ENCODE data around the gene HSPE1. TPM values are rescaled to one million over a fixed set of nuclear protein-coding genes. Genes with fewer than 3 reads are reported as not detected.
"Not testable (repeated sequence)": the region's sequence is repeated elsewhere in the genome, so short reads cannot be mapped to it uniquely, and the experiment has no call there.

The HSPE1 gene
- 100 to 1,000 TPM; 282 to 283 TPM for total RNA-seq

- intact Hi-C loops (cut with micrococcal nuclease), result loop anchor here (1.0 to 5.0 kb wide), 9 partner anchors 15 to 1333 kb away; partner anchors contain the start of genes COQ10B, GTF3C3, MARS2 and PGAP1
- H3K4me1 Mint-ChIP-seq (ENCODE audit: low read depth), result peaks cover 56% of the 10 kb centered on the region
Measured at GRCh38 chr2:197499594-197500502, at the start of gene HSPE1, which contains the start of gene HSPD1. Gene HSPE1, plus strand, starts transcription at chr2:197500379. Its CDS starts 58 bp downstream, at chr2:197500437. Gene HSPD1, minus strand, starts transcription at chr2:197499840. Its CDS starts 992 bp downstream, at chr2:197498848.

GRCh38 chr2:197450465-197450864 lies 49.7 kb upstream of the HSPE1 start:
- H3K4me3 Mint-ChIP-seq, result no peak overlapping the region
- DNase-seq, result no peak
- peaks cover 3% of the 10 kb centered on the region for H3K36me3 Mint-ChIP-seq
- intact Hi-C loops (cut with micrococcal nuclease), result loop anchor here (5.0 to 10.0 kb wide), 4 partner anchors 463 to 1276 kb away; partner anchors contain the start of genes CCDC150, PGAP1 and STK17B
- POLR2A ChIA-PET, result interaction anchor here (4.4 kb wide), 1 partner anchor 14 kb away, joined by 68 read pairs; the partner anchor contains the start of gene SF3B1
- H3K27ac Mint-ChIP-seq, result no peak overlapping the region
- no peaks in the 10 kb centered on the region for H3K27me3 Mint-ChIP-seq
- CTCF ChIA-PET, result no interaction called here
- no peaks in the 10 kb centered on the region for H3K9me3 Mint-ChIP-seq
- peaks cover 20% of the 10 kb centered on the region for H3K4me1 Mint-ChIP-seq (ENCODE audit: low read depth)

More at GRCh38 chr2:197499594-197500502, at the start of gene HSPE1, which contains the start of gene HSPD1:
- H3K36me3 Mint-ChIP-seq, result peaks cover 80% of the 10 kb centered on the region
- H3K27me3 Mint-ChIP-seq, result no peaks in the 10 kb centered on the region
- peak within 1 kb of the TSS; percentile 97 for H3K27ac Mint-ChIP-seq
- peak within 1 kb of the TSS; percentile 97 for H3K4me3 Mint-ChIP-seq
- CTCF ChIA-PET, result interaction anchor here (0.7 to 1.7 kb wide), 3 partner anchors 13 to 64 kb away, joined by 3 to 6 read pairs (median 5); partner anchors contain the start of gene SF3B1
- POLR2A ChIA-PET, result interaction anchor here (0.6 to 7.6 kb wide), 13 partner anchors 8 to 881 kb away, joined by 3 to 76 read pairs (median 5); partner anchors contain the start of genes COQ10B, MARS2, MOB4 and SF3B1
- H3K9me3 Mint-ChIP-seq, result no peaks in the 10 kb centered on the region
- peak; percentile 99 for DNase-seq

GRCh38 chr2:197450935-197451358 lies 49.2 kb upstream of the HSPE1 start:
- CTCF ChIA-PET, result not testable (repeated sequence)

GRCh38 chr2:197452754-197453122 lies 47.4 kb upstream of the HSPE1 start:
- H3K36me3 Mint-ChIP-seq, result peaks cover 3% of the 10 kb centered on the region
- H3K27ac Mint-ChIP-seq, result peak overlapping the region; percentile 100
- ChIA-PET POLR2A (interaction anchor here (0.5 to 4.4 kb wide), 7 partner anchors 17 to 253 kb away, joined by 5 to 68 read pairs (median 6); partner anchors contain the start of genes HSPD1, HSPE1, MARS2 and MOB4), CTCF (interaction anchor here (1.0 to 1.4 kb wide), 3 partner anchors 17 to 49 kb away, joined by 4 to 19 read pairs (median 5); partner anchors contain the start of gene SF3B1)
- H3K9me3 Mint-ChIP-seq, result no peaks in the 10 kb centered on the region
- peak overlapping the region; percentile 99 for H3K4me3 Mint-ChIP-seq
- H3K27me3 Mint-ChIP-seq, result no peaks in the 10 kb centered on the region
- no peak for DNase-seq
- intact Hi-C loops (cut with micrococcal nuclease), result loop anchor here (1.0 to 10.0 kb wide), 8 partner anchors 17 to 1278 kb away; partner anchors contain the start of genes CCDC150, HSPE1, MARS2 and MOB4
- H3K4me1 Mint-ChIP-seq (ENCODE audit: low read depth), result peaks cover 33% of the 10 kb centered on the region

More at GRCh38 chr2:197450935-197451358, 49.2 kb upstream of the HSPE1 start:
- intact Hi-C loops (cut with micrococcal nuclease), result loop anchor here (5.0 to 10.0 kb wide), 4 partner anchors 464 to 1276 kb away; partner anchors contain the start of genes CCDC150, PGAP1 and STK17B
- not testable (repeated sequence) for H3K9me3 Mint-ChIP-seq, H3K4me3 Mint-ChIP-seq, H3K27me3 Mint-ChIP-seq, H3K36me3 Mint-ChIP-seq, DNase-seq, H3K27ac Mint-ChIP-seq
- peaks cover 25% of the 10 kb centered on the region for H3K4me1 Mint-ChIP-seq (ENCODE audit: low read depth)
- POLR2A ChIA-PET, result interaction anchor here (4.4 kb wide), 1 partner anchor 15 kb away, joined by 68 read pairs; the partner anchor contains the start of gene SF3B1

DNA sequence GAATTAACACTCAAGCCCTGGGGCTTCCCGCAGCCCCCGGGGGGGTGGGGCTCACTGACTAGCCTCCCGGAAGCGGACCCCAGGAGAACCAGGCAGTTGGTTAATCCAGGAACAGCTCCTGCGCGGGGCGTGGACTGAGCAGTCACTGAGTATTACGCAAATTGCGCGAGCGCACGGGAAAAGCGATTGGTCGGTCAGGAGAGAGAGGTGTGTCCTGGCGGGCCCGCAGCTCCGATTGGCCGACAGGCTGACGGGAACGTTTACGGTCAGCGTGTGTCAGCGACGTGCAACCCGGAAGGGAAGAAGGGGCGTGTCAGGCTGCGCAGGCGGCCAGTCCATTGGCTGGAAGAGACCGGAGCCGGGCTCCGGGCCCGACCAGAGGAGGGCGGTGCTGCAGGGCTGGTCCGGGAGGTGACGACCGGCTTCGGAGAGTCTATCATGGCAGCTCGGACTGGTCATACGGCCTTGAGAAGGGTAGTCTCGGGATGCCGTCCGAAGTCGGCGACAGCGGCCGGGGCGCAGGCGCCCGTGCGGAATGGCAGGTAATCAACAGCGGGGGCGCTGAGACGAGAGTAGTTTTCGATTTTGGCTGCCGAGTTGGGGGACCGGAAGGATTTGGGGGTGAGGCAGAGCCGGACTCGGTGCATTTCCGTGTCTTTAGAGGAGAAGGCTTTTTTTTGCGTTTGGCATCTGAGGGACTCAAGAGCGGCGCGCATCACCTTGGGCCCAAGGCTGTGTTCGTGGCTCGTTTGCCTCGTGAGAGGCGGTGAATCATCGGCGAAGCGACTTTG lies 46.9 kb upstream of the HSPE1 start, which contains the start of gene COQ10B:
TSS of gene COQ10B (plus strand) at position 430 of the 791 bp plus-strand sequence. CDS start at position 439, 9 bp downstream.
- H3K4me1 Mint-ChIP-seq (ENCODE audit: low read depth), result peaks cover 38% of the 10 kb centered on the region
- H3K9me3 Mint-ChIP-seq, result no peaks in the 10 kb centered on the region
- H3K36me3 Mint-ChIP-seq, result peaks cover 3% of the 10 kb centered on the region
- H3K4me3 Mint-ChIP-seq, result peak within 1 kb of the TSS; percentile 99
- H3K27me3 Mint-ChIP-seq, result no peaks in the 10 kb centered on the region
- POLR2A ChIA-PET, result interaction anchor here (0.5 to 4.4 kb wide), 8 partner anchors 17 to 252 kb away, joined by 4 to 68 read pairs (median 6); partner anchors contain the start of genes HSPD1, HSPE1, MARS2 and MOB4
- CTCF ChIA-PET, result interaction anchor here (1.0 to 1.4 kb wide), 3 partner anchors 18 to 48 kb away, joined by 4 to 19 read pairs (median 5); partner anchors contain the start of gene SF3B1
- H3K27ac Mint-ChIP-seq, result peak within 1 kb of the TSS; percentile 100
- intact Hi-C loops (cut with micrococcal nuclease), result loop anchor here (1.0 to 10.0 kb wide), 8 partner anchors 18 to 1279 kb away; partner anchors contain the start of genes CCDC150, HSPE1, MARS2 and MOB4
- peak; percentile 100 for DNase-seq

DNA sequence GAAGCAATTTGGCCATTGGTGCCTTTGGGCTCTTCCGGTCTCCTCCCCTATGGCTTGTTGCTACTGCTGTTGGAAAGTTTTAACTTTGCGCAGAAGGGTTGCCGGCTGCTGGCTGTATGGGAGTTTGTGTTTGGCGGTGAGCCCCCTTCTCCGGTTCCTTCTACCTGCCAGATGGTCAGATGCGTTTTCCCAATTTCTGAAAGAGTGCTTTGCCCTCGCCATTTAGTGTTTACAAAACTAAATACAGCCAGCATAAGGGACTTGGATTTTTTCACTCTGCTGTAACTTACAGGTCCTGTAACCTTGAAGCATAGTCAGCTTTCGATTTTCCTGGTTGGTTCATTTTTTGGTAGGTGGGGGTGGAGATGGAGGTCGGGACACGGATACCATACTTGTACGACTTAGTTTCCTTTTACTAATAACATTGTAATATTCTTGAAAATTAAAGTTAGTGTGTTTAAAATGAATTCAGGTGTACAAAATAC lies 46.2 kb upstream of the HSPE1 start:
- POLR2A ChIA-PET, result interaction anchor here (1.3 to 4.4 kb wide), 5 partner anchors 18 to 62 kb away, joined by 4 to 68 read pairs (median 5); partner anchors contain the start of genes HSPD1, HSPE1, MOB4 and SF3B1
- Mint-ChIP-seq H3K36me3 (peaks cover 3% of the 10 kb centered on the region), H3K9me3 (no peaks in the 10 kb centered on the region), H3K27ac (peak overlapping the region; percentile 100), H3K4me1 (ENCODE audit: low read depth) (peaks cover 42% of the 10 kb centered on the region), H3K27me3 (no peaks in the 10 kb centered on the region), H3K4me3 (peak overlapping the region; percentile 99)
- DNase-seq, result no peak
- CTCF ChIA-PET, result interaction anchor here (1.2 kb wide), 1 partner anchor 48 kb away, joined by 5 read pairs; no protein-coding TSS in a partner anchor
- intact Hi-C loops (cut with micrococcal nuclease), result loop anchor here (1.0 to 10.0 kb wide), 8 partner anchors 19 to 1279 kb away; partner anchors contain the start of genes CCDC150, HSPE1, MARS2 and MOB4

GRCh38 chr2:197454923-197455322 lies 45.3 kb upstream of the HSPE1 start:
- intact Hi-C loops (cut with micrococcal nuclease), result loop anchor here (5.0 to 10.0 kb wide), 4 partner anchors 468 to 1280 kb away; partner anchors contain the start of genes CCDC150, PGAP1 and STK17B
- POLR2A ChIA-PET, result no interaction called here
- no peak for DNase-seq
- Mint-ChIP-seq H3K36me3 (peaks cover 5% of the 10 kb centered on the region), H3K27ac (peak overlapping the region; percentile 100), H3K4me1 (ENCODE audit: low read depth) (peaks cover 46% of the 10 kb centered on the region), H3K9me3 (no peaks in the 10 kb centered on the region), H3K4me3 (peak overlapping the region; percentile 99), H3K27me3 (no peaks in the 10 kb centered on the region)
- CTCF ChIA-PET, result no interaction called here

DNA sequence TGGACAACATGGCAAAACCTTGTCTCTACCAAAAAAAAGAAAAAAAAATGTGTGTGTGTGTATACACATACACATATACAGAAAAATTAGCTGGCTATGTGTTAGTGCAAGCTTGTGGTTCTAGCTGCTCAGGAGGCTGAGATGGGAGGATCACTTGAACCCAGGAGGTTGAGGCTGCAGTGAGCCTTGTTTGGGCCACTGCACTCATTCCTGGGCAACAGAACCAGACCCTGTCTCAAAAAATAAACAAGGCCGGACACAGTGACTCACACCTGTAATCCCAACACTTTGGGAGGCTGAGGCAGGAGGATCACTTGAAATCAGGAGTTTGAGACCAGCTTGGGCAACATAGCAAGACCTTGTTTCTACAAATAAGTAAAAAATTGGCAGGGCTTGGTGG lies 44.8 kb upstream of the HSPE1 start:
- CTCF ChIA-PET, result no interaction called here
- H3K27me3 Mint-ChIP-seq, result no peaks in the 10 kb centered on the region
- H3K36me3 Mint-ChIP-seq, result peaks cover 7% of the 10 kb centered on the region
- H3K9me3 Mint-ChIP-seq, result no peaks in the 10 kb centered on the region
- no peak overlapping the region for H3K27ac Mint-ChIP-seq
- POLR2A ChIA-PET, result no interaction called here
- no peak for DNase-seq
- peaks cover 46% of the 10 kb centered on the region for H3K4me1 Mint-ChIP-seq (ENCODE audit: low read depth)
- H3K4me3 Mint-ChIP-seq, result no peak overlapping the region
- intact Hi-C loops (cut with micrococcal nuclease), result loop anchor here (10.0 kb wide), 1 partner anchor 1281 kb away; the partner anchor contains the start of gene STK17B

DNA sequence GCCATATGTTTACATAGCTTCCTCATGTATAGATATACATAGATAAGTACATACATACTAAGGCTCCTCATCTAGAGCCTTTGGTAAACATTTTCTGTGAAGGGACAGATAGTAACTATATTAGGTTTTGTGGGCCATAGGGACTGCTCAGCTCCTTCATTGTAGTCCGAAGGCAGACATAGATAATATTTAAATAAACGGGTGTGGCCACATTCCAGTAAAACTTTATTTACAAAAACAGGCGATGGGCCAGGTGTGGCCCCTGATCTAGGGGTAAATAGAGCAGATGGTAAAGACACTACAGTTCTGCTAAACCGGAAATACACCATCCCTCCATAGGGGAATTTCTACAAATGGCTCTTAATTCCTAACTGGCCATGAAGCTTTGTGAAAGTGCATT lies 39.5 kb upstream of the HSPE1 start:
- Mint-ChIP-seq H3K27me3 (no peaks in the 10 kb centered on the region), H3K27ac (peak overlapping the region; percentile 18), H3K4me3 (no peak overlapping the region), H3K36me3 (peaks cover 18% of the 10 kb centered on the region), H3K4me1 (ENCODE audit: low read depth) (peaks cover 25% of the 10 kb centered on the region), H3K9me3 (no peaks in the 10 kb centered on the region)
- no peak for DNase-seq
- intact Hi-C loops (cut with micrococcal nuclease), result no loop called here
- CTCF ChIA-PET, result no interaction called here
- POLR2A ChIA-PET, result no interaction called here

GRCh38 chr2:197461057-197461456 lies 39.1 kb upstream of the HSPE1 start:
- no peaks in the 10 kb centered on the region for H3K27me3 Mint-ChIP-seq
- peaks cover 20% of the 10 kb centered on the region for H3K36me3 Mint-ChIP-seq
- no peak overlapping the region for H3K4me3 Mint-ChIP-seq
- CTCF ChIA-PET, result no interaction called here
- no peak for DNase-seq
- H3K27ac Mint-ChIP-seq, result peak overlapping the region; percentile 42
- peaks cover 21% of the 10 kb centered on the region for H3K4me1 Mint-ChIP-seq (ENCODE audit: low read depth)
- POLR2A ChIA-PET, result no interaction called here
- intact Hi-C loops (cut with micrococcal nuclease), result no loop called here
- H3K9me3 Mint-ChIP-seq, result no peaks in the 10 kb centered on the region

Data from activated CD4-positive, alpha-beta memory T cell treated with anti-CD3 and anti-CD28 coated beads for 36 hours (primary cell).